PC-9 (cell line): ENCODE measurements around the gene NUFIP2. TPM values are rescaled to one million over a fixed set of nuclear protein-coding genes. Genes with fewer than 3 reads are reported as not detected.

Source experiments
- BruUV-seq: library from RNA; stranded (reverse); fragments of 400-500 nt; replicated peaks from 2 replicates; lab custom pipeline; 2021; lab: Mats Ljungman, UMichigan
- CTCF ChIA-PET: fragments of 300-600 bp; sonication (Branson Sonifier 250); formaldehyde crosslinking; loops from one replicate; lab custom pipeline; 2022; ENCODE audit warnings: antibody characterized with exemption; lab: Charles Lee
- POLR2A ChIA-PET: fragments of 300-600 bp; sonication (Branson Sonifier 250); formaldehyde crosslinking; loops from one replicate; lab custom pipeline; 2022; ENCODE audit warnings: antibody characterized with exemption; ENCODE audit not compliant: unreplicated experiment; lab: Charles Lee
- DNase-seq, 2 experiments: peaks; one replicate each; pipeline versions ENCODE4 v3.0.0 to v3.0.0-alpha.2; 2015 to 2022; ENCODE audit warnings: mixed read lengths in 1 of 2
- H2AFZ ChIP-seq: fragments of 200-600 bp; sonication (generic); 2 replicates; pipeline ENCODE4 v1.8.1; 2017; ENCODE audit warnings: antibody characterized with exemption
- H3F3A ChIP-seq: fragments of 200-600 bp; sonication (generic); 2 replicates; pipeline ENCODE4 v1.8.1; 2017; ENCODE audit warnings: antibody characterized with exemption, mild to moderate bottlenecking, low read depth; ENCODE audit not compliant: insufficient read depth
- H3K27ac ChIP-seq: fragments of 200-600 bp; sonication (generic); 2 replicates; pipeline ENCODE4 v1.6.1; 2016; ENCODE audit warnings: mixed run types
- H3K27me3 ChIP-seq: fragments of 200-600 bp; sonication (generic); 2 replicates; pipeline ENCODE4 v1.6.1; 2016; ENCODE audit warnings: low read depth, mixed run types; ENCODE audit not compliant: insufficient read depth
- H3K36me3 ChIP-seq: fragments of 200-600 bp; sonication (generic); 2 replicates; pipeline ENCODE4 v1.6.1; 2016; ENCODE audit warnings: low read depth, mixed run types
- H3K4me1 ChIP-seq: fragments of 200-600 bp; sonication (generic); replicated peaks from 2 replicates; pipeline ENCODE4 v1.6.1; 2016; ENCODE audit warnings: mixed run types; ENCODE audit not compliant: insufficient read depth
- H3K4me2 ChIP-seq: fragments of 200-600 bp; sonication (generic); 2 replicates; pipeline ENCODE4 v1.6.1; 2017; ENCODE audit warnings: mixed run types
- H3K4me3 ChIP-seq: fragments of 200-600 bp; sonication (generic); 2 replicates; pipeline ENCODE4 v1.6.1; 2016; ENCODE audit warnings: mixed run types
- H3K79me2 ChIP-seq: fragments of 200-600 bp; sonication (generic); 2 replicates; pipeline ENCODE4 v1.6.1; 2017; ENCODE audit warnings: low read depth, mixed run types
- H3K9me2 ChIP-seq: fragments of 200-600 bp; sonication (generic); 2 replicates; pipeline ENCODE4 v1.8.1; 2017; ENCODE audit warnings: mild to moderate bottlenecking; ENCODE audit not compliant: insufficient read depth
- H3K9me3 ChIP-seq: fragments of 200-600 bp; sonication (generic); 2 replicates; pipeline ENCODE4 v1.8.1; 2016; ENCODE audit warnings: low read depth; ENCODE audit not compliant: insufficient read depth
- H4K20me1 ChIP-seq: fragments of 200-600 bp; sonication (generic); 2 replicates; pipeline ENCODE4 v1.8.1; 2017; ENCODE audit not compliant: insufficient read depth
- EZH2 ChIP-seq: fragments of 200-600 bp; sonication (generic); IDR thresholded peaks from 2 replicates; pipeline ENCODE4 v1.8.0; 2017; ENCODE audit warnings: antibody characterized with exemption, low read depth
- intact Hi-C: fragments of 100-400 bp; cut with micrococcal nuclease; formaldehyde crosslinking; loops from one replicate; pipeline ENCODE4 v1.10.0; 2022; ENCODE audit not compliant: unreplicated experiment
- total RNA-seq: library from RNA; stranded (reverse); gene quantifications from 2 replicates; pipeline ENCODE4 v1.2.3, GENCODE V29; 2021
- TF ChIP-seq, protein P1 (sequence below): fragments of 200-600 bp; sonication (generic); conservative IDR thresholded peaks from 2 replicates; pipeline ENCODE4 v1.6.1; 2017; ENCODE audit warnings: mixed run types, antibody characterized with exemption, mild to moderate bottlenecking, moderate library complexity

NUFIP2 gene
- total RNA-seq, 1 experiment from 2014 or later = 73.1 TPM

DNA sequence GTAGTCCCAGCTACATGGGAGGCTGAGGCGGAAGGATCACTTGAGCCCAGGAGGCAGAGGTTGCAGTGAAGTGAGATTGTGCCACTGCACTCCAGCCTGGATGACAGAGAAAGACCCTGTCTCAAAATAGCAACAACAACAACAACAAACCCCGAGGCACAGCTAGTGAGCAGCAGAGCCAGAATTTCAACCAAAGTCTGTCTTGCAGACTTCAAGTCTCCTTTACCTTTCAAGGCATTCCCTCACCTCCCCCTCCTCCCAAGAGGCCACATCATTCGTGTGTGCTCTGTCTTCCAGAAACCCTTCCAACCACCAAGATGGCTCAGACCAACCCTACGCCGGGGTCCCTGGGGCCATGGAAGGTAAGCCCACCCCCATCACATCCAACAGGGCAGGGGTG, 45.1 kb downstream of the NUFIP2 start:
- Histone ChIP-seq H3K9me3 (no peaks in the 10 kb centered on the region), H3K9me2 (no peaks in the 10 kb centered on the region), H3K4me2 (no peak overlapping the region), H3F3A (peaks cover 27% of the 10 kb centered on the region; the same call in 1 of the 2 replicates), H3K4me3 (no peak overlapping the region), H3K79me2 (no peaks in the 10 kb centered on the region), H2AFZ (no peak overlapping the region), H3K4me1 (peaks cover 15% of the 10 kb centered on the region), H3K27ac (no peak overlapping the region), H3K27me3 (no peaks in the 10 kb centered on the region), H3K36me3 (no peaks in the 10 kb centered on the region), H4K20me1 (no peaks in the 10 kb centered on the region)
- CTCF ChIA-PET = no interaction called here
- no peak for DNase-seq
- POLR2A ChIA-PET = interaction anchor here (0.7 kb wide), 1 partner anchor 98 kb away, joined by 5 read pairs; no protein-coding TSS in a partner anchor
- no TSS peak for BruUV-seq
- intact Hi-C loops = no loop called here
- TF ChIP-seq EZH2 = no peak

DNA sequence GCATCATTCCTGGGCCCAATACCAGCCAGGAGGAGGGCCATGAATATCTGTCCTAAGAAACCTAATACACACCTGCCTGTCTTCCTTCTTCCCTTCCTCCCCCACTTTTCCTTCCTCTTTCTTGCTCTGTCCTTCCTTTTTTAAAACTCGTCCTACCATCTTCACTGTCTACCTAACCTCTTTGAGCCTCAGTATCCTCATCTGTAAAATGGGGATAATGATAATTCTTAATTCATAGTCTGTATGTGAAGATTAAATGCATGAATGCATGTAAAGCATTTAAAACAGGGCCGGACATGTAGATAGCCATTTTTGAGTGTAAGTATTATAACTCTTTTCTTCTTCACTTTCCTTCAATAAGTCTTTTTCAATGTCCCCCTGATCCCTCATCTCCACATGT, 46.7 kb downstream of the NUFIP2 start:
- no TSS peak for BruUV-seq
- Histone ChIP-seq H3K27me3 (no peaks in the 10 kb centered on the region), H3K4me1 (peaks cover 16% of the 10 kb centered on the region), H3K36me3 (no peaks in the 10 kb centered on the region), H3K79me2 (no peaks in the 10 kb centered on the region), H3K9me3 (no peaks in the 10 kb centered on the region), H3K9me2 (no peaks in the 10 kb centered on the region), H3K4me3 (no peak overlapping the region), H3K27ac (no peak overlapping the region), H2AFZ (no peak overlapping the region), H3F3A (peaks cover 19% of the 10 kb centered on the region; the same call in 1 of the 2 replicates), H4K20me1 (no peaks in the 10 kb centered on the region), H3K4me2 (no peak overlapping the region)
- POLR2A ChIA-PET = no interaction called here
- intact Hi-C loops = no loop called here
- TF ChIP-seq, protein P1, sequence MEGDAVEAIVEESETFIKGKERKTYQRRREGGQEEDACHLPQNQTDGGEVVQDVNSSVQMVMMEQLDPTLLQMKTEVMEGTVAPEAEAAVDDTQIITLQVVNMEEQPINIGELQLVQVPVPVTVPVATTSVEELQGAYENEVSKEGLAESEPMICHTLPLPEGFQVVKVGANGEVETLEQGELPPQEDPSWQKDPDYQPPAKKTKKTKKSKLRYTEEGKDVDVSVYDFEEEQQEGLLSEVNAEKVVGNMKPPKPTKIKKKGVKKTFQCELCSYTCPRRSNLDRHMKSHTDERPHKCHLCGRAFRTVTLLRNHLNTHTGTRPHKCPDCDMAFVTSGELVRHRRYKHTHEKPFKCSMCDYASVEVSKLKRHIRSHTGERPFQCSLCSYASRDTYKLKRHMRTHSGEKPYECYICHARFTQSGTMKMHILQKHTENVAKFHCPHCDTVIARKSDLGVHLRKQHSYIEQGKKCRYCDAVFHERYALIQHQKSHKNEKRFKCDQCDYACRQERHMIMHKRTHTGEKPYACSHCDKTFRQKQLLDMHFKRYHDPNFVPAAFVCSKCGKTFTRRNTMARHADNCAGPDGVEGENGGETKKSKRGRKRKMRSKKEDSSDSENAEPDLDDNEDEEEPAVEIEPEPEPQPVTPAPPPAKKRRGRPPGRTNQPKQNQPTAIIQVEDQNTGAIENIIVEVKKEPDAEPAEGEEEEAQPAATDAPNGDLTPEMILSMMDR = no peak
- TF ChIP-seq EZH2 = no peak
- no peak for DNase-seq
- CTCF ChIA-PET = no interaction called here

DNA sequence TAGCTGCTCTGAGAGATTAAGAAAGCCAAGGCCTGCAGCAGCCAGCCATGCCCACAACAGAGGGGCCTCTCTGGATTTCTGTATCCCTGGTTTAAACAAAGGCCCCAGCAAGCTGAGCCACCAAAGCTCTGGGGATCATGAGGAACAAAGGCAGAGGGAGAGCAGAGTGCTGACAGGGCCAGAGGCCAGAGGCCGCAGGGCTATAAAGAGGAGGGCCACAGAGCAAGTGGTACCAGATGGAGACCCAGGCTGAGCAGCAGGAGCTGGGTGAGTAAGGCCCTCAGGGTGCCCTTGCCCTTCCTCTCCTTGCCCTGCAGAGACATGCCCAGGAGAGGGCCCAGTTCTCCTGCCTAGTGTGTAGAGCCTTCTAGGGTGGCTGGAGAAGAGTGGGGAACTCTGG, 47.3 kb downstream of the NUFIP2 start, which contains the start of gene CRYBA1:
Gene CRYBA1 (plus strand): TSS at position 232 of the 400 bp plus-strand sequence. CDS start 5 bp downstream, at position 237.
- Histone ChIP-seq H3K4me3 (no peak within 1 kb of the TSS), H3K27ac (no peak within 1 kb of the TSS), H3K4me2 (no peak within 1 kb of the TSS), H3K9me3 (no peaks in the 10 kb centered on the region), H3K4me1 (peaks cover 17% of the 10 kb centered on the region), H2AFZ (no peak within 1 kb of the TSS), H3K9me2 (no peaks in the 10 kb centered on the region), H3K36me3 (no peaks in the 10 kb centered on the region), H3K79me2 (no peaks in the 10 kb centered on the region), H3F3A (peaks cover 19% of the 10 kb centered on the region), H3K27me3 (no peaks in the 10 kb centered on the region), H4K20me1 (no peaks in the 10 kb centered on the region)
- BruUV-seq = no TSS peak
- CTCF ChIA-PET = no interaction called here
- no peak for DNase-seq
- intact Hi-C loops = no loop called here
- POLR2A ChIA-PET = no interaction called here
- TF ChIP-seq, protein P1 = no peak
- no peak for TF ChIP-seq EZH2

DNA sequence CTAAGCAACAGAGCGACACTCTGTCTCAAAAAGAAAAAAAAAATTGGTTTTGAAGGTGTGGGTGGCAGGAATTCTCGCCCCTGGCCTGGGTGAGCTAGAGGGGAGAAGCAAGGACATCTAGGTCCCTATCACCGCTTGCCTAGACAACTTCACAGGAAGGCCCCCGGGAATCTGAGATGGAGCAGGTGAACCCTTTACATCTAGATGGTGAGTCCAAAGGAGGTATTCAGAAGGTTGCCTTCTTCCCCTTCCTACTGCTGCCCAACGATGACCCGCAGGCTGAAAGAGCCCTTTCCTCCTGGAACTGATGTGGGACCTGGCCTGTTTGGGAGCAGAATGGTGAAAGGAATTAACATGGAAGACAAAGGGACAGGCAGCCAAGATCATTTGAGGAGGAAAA, 48.5 kb downstream of the NUFIP2 start:
- Histone ChIP-seq H3K79me2 (no peaks in the 10 kb centered on the region), H3K4me3 (no peak overlapping the region), H3K9me2 (no peaks in the 10 kb centered on the region), H3K27me3 (no peaks in the 10 kb centered on the region), H2AFZ (no peak overlapping the region), H3K4me2 (no peak overlapping the region), H3K4me1 (peaks cover 18% of the 10 kb centered on the region), H3K9me3 (no peaks in the 10 kb centered on the region), H3F3A (peaks cover 19% of the 10 kb centered on the region), H3K36me3 (no peaks in the 10 kb centered on the region), H4K20me1 (no peaks in the 10 kb centered on the region), H3K27ac (no peak overlapping the region)
- CTCF ChIA-PET = no interaction called here
- intact Hi-C loops = no loop called here
- no TSS peak for BruUV-seq
- TF ChIP-seq, protein P1 = no peak
- no peak for TF ChIP-seq EZH2
- no peak for DNase-seq
- POLR2A ChIA-PET = no interaction called here
